Activated CD8-positive, alpha-beta memory T cell treated with anti-CD3 and anti-CD28 coated beads, Interleukin-2, amount 50 U/mL, for 4 hours (primary cell): ENCODE results near the gene FBXO38.

Experiments
- DNase-seq: peaks from one replicate; pipeline ENCODE4 v3.0.0-alpha.2; 2020

The FBXO38 gene

GRCh38 chr5:148387325-148387724 lies 3.6 kb downstream of the FBXO38 start:
- no peak for DNase-seq

- DNase-seq, result no peak
Measured at GRCh38 chr5:148388696-148389095, 4.9 kb downstream of the FBXO38 start.

- DNase-seq, result no peak
Measured at GRCh38 chr5:148390914-148391313, 7.2 kb downstream of the FBXO38 start.

- DNase-seq, result no peak
Measured at GRCh38 chr5:148391422-148391821, 7.7 kb downstream of the FBXO38 start.

GRCh38 chr5:148393390-148393741 lies 9.6 kb downstream of the FBXO38 start:
- no peak for DNase-seq

GRCh38 chr5:148394587-148395019 lies 10.8 kb downstream of the FBXO38 start:
- no peak for DNase-seq

- DNase-seq, result no peak
Measured at GRCh38 chr5:148395031-148395430, 11.3 kb downstream of the FBXO38 start.

- no peak for DNase-seq
Measured at GRCh38 chr5:148397968-148398595, 14.3 kb downstream of the FBXO38 start.

GRCh38 chr5:148398698-148399121 lies 15.0 kb downstream of the FBXO38 start:
- DNase-seq, result no peak

GRCh38 chr5:148401604-148402003 lies 17.8 kb downstream of the FBXO38 start:
- no peak for DNase-seq

- DNase-seq, result no peak
Measured at GRCh38 chr5:148403344-148403743, 19.6 kb downstream of the FBXO38 start.

GRCh38 chr5:148406406-148406805 lies 22.6 kb downstream of the FBXO38 start:
- no peak for DNase-seq

- no peak for DNase-seq
Measured at GRCh38 chr5:148408092-148408491, 24.3 kb downstream of the FBXO38 start.

- no peak for DNase-seq
Measured at GRCh38 chr5:148412124-148412523, 28.4 kb downstream of the FBXO38 start.

GRCh38 chr5:148414833-148415232 lies 31.1 kb downstream of the FBXO38 start:
- no peak for DNase-seq

GRCh38 chr5:148416416-148416815 lies 32.7 kb downstream of the FBXO38 start:
- no peak for DNase-seq

- no peak for DNase-seq
Measured at GRCh38 chr5:148416921-148417320, 33.2 kb downstream of the FBXO38 start.

- DNase-seq, result no peak
Measured at GRCh38 chr5:148418511-148418910, 34.8 kb downstream of the FBXO38 start.

- no peak for DNase-seq
Measured at GRCh38 chr5:148421661-148422060, 37.9 kb downstream of the FBXO38 start.

GRCh38 chr5:148425808-148426207 lies 42.0 kb downstream of the FBXO38 start:
- DNase-seq, result no peak

- DNase-seq, result no peak
Measured at GRCh38 chr5:148426514-148426913, 42.8 kb downstream of the FBXO38 start.

GRCh38 chr5:148427370-148428042 lies 43.7 kb downstream of the FBXO38 start:
- DNase-seq, result no peak

GRCh38 chr5:148428848-148429247 lies 45.1 kb downstream of the FBXO38 start:
- DNase-seq, result no peak

- DNase-seq, result no peak
Measured at GRCh38 chr5:148433826-148434225, 50.1 kb downstream of the FBXO38 start.

- no peak for DNase-seq
Measured at GRCh38 chr5:148436029-148436428, 52.3 kb downstream of the FBXO38 start.
